Activated T-cell treated with anti-CD3 and anti-CD28 coated beads, Interleukin-2, amount 50 U/mL, for 4 hours (primary cell): Measurements from ENCODE around the gene SNAI3. TPM values are rescaled to one million over a fixed set of nuclear protein-coding genes. Genes with fewer than 3 reads are reported as not detected.

Experiments
- ATAC-seq, 2 donors: fragments of 200-7000 bp; cut with Tn5 transposase; one replicate each; pipeline ENCODE4 v1.10.0; 2021
- DNase-seq: peaks from one replicate; pipeline ENCODE4 v3.0.0-alpha.2; 2020
- H3K27me3 Mint-ChIP-seq: one replicate; pipeline ENCODE4 v1.8.0; 2021; ENCODE audit warnings: low read depth, mixed read lengths
- H3K36me3 Mint-ChIP-seq: one replicate; pipeline ENCODE4 v1.8.0; 2022; ENCODE audit warnings: mixed read lengths; ENCODE audit not compliant: insufficient read depth
- H3K4me1 Mint-ChIP-seq: one replicate; pipeline ENCODE4 v1.8.0; 2021; ENCODE audit warnings: low read depth, mixed read lengths
- H3K4me3 Mint-ChIP-seq: one replicate; pipeline ENCODE4 v1.8.0; 2021; ENCODE audit warnings: mild to moderate bottlenecking, moderate library complexity, mixed read lengths
- H3K9me3 Mint-ChIP-seq: one replicate; pipeline ENCODE4 v1.8.0; 2021; ENCODE audit warnings: mixed read lengths
- total RNA-seq, 3 donors: library from RNA; stranded (reverse); gene quantifications; one replicate each; pipeline ENCODE4 v1.2.1, GENCODE V29; 2021

Gene SNAI3
- total RNA-seq = 1 to 10 TPM in 2 of 3 donors, under 1 TPM in 1; 0.90 to 1.3 (median 1.2) TPM

DNA sequence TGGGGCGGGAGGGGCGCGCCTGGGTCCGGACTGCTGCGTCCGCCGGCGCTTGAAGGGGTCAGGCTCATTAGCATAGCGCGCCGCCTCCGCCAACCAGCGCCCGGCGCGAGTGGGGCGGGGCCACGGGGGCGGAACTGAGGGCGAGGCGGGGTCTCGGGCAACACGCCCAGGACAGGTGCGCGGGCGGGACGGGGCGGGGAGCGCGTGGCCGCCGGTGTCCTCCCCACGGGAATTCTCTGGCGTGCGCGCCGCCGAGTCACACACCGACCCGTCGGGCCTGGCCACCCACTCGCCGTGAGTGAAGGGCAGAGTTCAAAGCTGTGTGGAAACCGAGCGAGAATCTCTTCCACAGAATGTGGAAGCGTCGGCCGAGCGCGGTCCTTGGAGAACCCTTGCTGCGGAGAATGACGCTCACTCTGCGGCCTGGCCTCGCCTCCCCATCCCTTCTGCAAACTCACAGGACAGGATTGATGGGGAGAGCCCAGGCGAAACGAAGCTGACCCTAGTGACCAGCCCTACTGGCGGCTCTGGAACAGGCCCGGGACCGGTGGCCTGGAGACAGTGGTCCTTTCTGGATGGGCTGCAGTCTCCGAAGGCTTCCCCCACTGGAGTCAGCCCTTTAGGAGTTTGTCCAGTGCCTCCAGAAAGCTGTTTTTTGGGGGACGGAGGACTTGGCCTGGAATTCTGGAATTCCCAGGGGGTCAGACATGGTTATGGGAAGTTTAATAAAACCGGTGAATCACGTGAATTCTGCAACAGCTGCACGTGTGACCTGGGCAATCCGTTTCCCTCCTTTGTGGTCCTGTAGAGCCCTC, at the start of gene SNAI3:
Gene SNAI3, minus strand, starts transcription at position 69 of the 815 bp plus-strand sequence. CDS start 101 bp downstream, outside the sequence.
- ATAC-seq (peak; percentile 76 to 79), DNase-seq (peak; percentile 84)
- H3K9me3 Mint-ChIP-seq = no peaks in the 10 kb centered on the region
- H3K4me1 Mint-ChIP-seq = peaks cover 61% of the 10 kb centered on the region
- no peaks in the 10 kb centered on the region for H3K27me3 Mint-ChIP-seq
- H3K36me3 Mint-ChIP-seq = no peaks in the 10 kb centered on the region
- H3K4me3 Mint-ChIP-seq = peak within 1 kb of the TSS; percentile 81

DNA sequence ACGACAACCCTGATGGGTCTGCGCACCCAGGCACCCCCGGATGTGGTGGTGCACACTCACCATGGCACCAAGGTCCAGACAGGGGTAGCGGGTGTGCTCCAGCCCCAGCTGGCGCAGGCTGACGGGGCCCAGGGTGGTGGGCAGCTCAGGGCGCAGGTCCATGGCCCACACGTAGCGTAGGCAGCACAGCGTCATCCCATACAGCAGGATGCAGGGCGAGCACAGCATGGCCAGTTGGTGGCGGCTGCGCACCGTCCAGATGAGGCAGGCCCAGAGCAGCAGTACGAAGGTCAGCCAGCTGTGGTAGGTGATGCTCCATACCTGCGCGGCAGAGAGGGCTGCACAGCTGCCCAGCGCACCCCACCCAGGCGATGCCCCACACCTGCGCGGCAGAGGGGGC, 49.8 kb upstream of the SNAI3 start:
- Mint-ChIP-seq H3K4me3 (no peak overlapping the region), H3K36me3 (peaks cover 9% of the 10 kb centered on the region), H3K4me1 (no peaks in the 10 kb centered on the region), H3K9me3 (no peaks in the 10 kb centered on the region), H3K27me3 (no peaks in the 10 kb centered on the region)
- no peak for ATAC-seq
- no peak for DNase-seq

DNA sequence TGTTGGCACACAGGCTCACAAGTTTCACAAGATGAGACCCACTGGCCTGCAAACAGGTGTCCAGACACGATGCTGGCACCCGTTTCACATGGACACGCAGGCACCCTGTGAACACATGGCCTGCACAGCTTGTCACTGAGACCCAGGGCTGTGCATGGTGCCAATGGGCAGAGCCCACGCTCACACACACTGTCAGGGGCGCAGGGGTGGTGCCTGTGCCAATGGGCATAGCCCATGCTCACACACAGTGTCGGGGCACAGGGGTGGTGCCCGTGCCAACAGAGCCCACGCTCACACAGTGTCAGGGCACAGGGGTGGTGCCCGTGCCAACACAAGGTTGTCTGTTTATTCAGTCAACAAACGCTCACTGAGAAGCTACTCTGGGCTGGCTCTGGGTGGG, 49.3 kb upstream of the SNAI3 start:
- DNase-seq = no peak
- peaks cover 9% of the 10 kb centered on the region for H3K36me3 Mint-ChIP-seq
- H3K27me3 Mint-ChIP-seq = no peaks in the 10 kb centered on the region
- no peaks in the 10 kb centered on the region for H3K4me1 Mint-ChIP-seq
- no peak for ATAC-seq
- no peaks in the 10 kb centered on the region for H3K9me3 Mint-ChIP-seq
- no peak overlapping the region for H3K4me3 Mint-ChIP-seq

- Mint-ChIP-seq H3K36me3 (peaks cover 11% of the 10 kb centered on the region), H3K9me3 (no peaks in the 10 kb centered on the region), H3K4me3 (no peak overlapping the region), H3K4me1 (no peaks in the 10 kb centered on the region), H3K27me3 (no peaks in the 10 kb centered on the region)
- ATAC-seq (no peak), DNase-seq (no peak)
These were observed 48.8 kb upstream of the SNAI3 start for GRCh38 chr16:88735121-88735520.

DNA sequence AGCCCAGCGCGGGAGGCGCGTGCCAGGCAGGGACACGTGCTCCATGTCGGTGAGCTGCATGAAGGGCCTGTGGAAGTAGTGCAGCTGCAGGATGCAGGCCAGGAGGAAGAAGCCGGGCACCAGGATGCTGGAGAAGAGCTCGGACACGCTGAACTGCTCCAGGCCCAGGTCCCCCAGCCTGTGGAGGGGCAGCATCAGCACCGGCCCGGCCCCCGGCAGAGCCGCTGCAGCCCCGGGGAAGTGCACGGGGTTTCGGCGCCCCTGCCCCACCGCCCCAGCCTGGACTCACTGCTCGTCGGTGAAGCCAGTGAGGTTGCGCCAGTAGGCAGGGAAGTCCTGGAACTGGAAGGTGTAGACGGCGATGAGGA, 48.0 kb upstream of the SNAI3 start:
- DNase-seq (no peak), ATAC-seq (no peak)
- Mint-ChIP-seq H3K4me3 (no peak overlapping the region), H3K36me3 (peaks cover 13% of the 10 kb centered on the region), H3K9me3 (no peaks in the 10 kb centered on the region), H3K27me3 (no peaks in the 10 kb centered on the region), H3K4me1 (no peaks in the 10 kb centered on the region)

DNA sequence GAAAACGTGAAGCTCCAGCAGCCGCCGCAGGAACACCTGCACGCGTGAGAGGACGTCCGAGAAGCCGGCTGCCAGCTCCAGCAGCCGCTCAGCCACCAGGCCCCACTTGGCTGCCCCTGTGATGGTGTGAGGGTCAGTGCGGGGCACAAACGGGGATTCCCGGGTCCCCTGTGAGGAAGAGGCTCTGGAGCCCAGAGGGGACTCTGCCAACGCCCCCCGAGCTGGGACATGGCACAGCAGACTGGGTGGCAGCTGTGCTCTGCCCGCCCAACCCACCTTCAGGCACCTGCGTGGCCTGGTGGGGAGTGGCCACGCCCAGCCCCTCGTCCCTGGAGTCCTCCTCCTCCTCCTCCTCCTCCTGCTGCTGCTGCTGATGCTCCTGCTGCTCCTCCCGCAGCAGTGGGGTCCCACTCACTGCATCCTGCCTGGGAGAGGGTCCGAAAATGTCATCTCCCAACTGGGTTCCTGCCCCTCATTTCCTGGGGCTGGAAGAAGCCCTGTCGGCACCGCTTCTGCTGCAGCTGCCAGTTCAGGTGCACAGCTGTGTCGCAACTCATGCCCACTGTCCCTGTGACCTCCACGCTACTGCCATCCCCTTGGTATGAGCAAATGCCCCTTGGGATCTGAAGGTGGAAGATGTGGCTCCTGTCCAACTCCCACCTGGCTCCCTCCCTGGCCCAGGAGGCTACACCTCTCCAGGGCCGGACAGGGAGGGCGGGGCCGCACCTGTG, 47.5 kb upstream of the SNAI3 start:
- Mint-ChIP-seq H3K9me3 (no peaks in the 10 kb centered on the region), H3K4me1 (no peaks in the 10 kb centered on the region), H3K27me3 (no peaks in the 10 kb centered on the region), H3K36me3 (peaks cover 11% of the 10 kb centered on the region), H3K4me3 (no peak overlapping the region)
- no peak for ATAC-seq
- no peak for DNase-seq

- Mint-ChIP-seq H3K4me3 (no peak overlapping the region), H3K4me1 (no peaks in the 10 kb centered on the region), H3K9me3 (no peaks in the 10 kb centered on the region), H3K36me3 (peaks cover 10% of the 10 kb centered on the region), H3K27me3 (no peaks in the 10 kb centered on the region)
- DNase-seq = no peak
- no peak for ATAC-seq
These were observed 46.6 kb upstream of the SNAI3 start for GRCh38 chr16:88732961-88733294.

DNA sequence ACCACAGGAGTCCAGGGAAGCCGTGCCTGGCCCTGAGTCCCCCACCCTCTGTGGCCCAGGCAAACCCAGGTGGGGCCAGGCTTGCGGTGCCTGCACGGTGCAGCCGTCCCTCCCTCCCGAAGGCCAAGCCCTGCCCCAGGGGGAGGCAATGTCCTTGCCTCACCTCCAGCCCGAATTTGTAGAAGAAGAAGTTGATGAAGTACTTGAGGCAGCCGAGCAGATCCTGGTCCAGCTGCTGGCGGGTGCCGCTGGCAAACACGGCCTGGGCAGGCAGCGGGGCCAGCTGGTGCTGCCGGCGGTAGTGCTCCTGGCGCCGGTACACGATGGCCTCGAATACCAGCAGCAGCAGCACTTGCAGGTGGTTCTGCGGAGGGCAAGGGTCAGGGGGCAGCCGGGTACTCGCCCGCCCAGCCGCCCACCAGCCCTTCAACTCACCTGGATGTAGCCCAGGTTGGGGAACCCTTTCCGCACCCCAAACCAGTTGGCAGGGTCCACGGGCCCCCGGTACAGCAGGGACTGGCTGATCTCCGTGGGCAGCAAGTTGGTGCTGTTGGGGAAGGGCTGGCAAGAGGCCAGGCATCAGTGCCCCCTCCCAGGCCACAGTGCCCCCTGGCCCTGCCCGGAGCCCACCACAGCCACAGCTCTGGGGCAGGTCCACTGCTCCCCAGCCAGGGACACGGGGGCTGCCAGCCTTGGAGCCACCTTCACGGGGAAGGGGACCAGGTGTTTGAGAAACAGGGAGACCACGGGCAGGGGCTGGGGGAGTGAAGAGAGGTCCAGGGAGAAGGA, 46.1 kb upstream of the SNAI3 start:
- no peaks in the 10 kb centered on the region for H3K9me3 Mint-ChIP-seq
- DNase-seq (no peak), ATAC-seq (no peak)
- H3K36me3 Mint-ChIP-seq = peaks cover 10% of the 10 kb centered on the region
- no peaks in the 10 kb centered on the region for H3K27me3 Mint-ChIP-seq
- no peak overlapping the region for H3K4me3 Mint-ChIP-seq
- no peaks in the 10 kb centered on the region for H3K4me1 Mint-ChIP-seq

- no peak for ATAC-seq
- H3K36me3 Mint-ChIP-seq = peaks cover 10% of the 10 kb centered on the region
- H3K4me1 Mint-ChIP-seq = no peaks in the 10 kb centered on the region
- H3K9me3 Mint-ChIP-seq = no peaks in the 10 kb centered on the region
- DNase-seq = no peak
- H3K4me3 Mint-ChIP-seq = no peak overlapping the region
- H3K27me3 Mint-ChIP-seq = no peaks in the 10 kb centered on the region
These were observed 45.4 kb upstream of the SNAI3 start for GRCh38 chr16:88731699-88732098.

- DNase-seq (no peak), ATAC-seq (no peak)
- Mint-ChIP-seq H3K9me3 (no peaks in the 10 kb centered on the region), H3K4me1 (no peaks in the 10 kb centered on the region), H3K36me3 (peaks cover 10% of the 10 kb centered on the region), H3K4me3 (no peak overlapping the region), H3K27me3 (no peaks in the 10 kb centered on the region)
These were observed 44.6 kb upstream of the SNAI3 start for GRCh38 chr16:88730632-88731607.

GRCh38 chr16:88727871-88728270, 41.6 kb upstream of the SNAI3 start:
- peaks cover 8% of the 10 kb centered on the region for H3K36me3 Mint-ChIP-seq
- H3K4me3 Mint-ChIP-seq = no peak overlapping the region
- no peaks in the 10 kb centered on the region for H3K27me3 Mint-ChIP-seq
- DNase-seq (no peak), ATAC-seq (no peak)
- H3K9me3 Mint-ChIP-seq = no peaks in the 10 kb centered on the region
- H3K4me1 Mint-ChIP-seq = no peaks in the 10 kb centered on the region

GRCh38 chr16:88726981-88727380, 40.7 kb upstream of the SNAI3 start:
- Mint-ChIP-seq H3K4me1 (no peaks in the 10 kb centered on the region), H3K36me3 (peaks cover 9% of the 10 kb centered on the region), H3K4me3 (no peak overlapping the region), H3K27me3 (no peaks in the 10 kb centered on the region), H3K9me3 (no peaks in the 10 kb centered on the region)
- ATAC-seq (no peak), DNase-seq (no peak)

DNA sequence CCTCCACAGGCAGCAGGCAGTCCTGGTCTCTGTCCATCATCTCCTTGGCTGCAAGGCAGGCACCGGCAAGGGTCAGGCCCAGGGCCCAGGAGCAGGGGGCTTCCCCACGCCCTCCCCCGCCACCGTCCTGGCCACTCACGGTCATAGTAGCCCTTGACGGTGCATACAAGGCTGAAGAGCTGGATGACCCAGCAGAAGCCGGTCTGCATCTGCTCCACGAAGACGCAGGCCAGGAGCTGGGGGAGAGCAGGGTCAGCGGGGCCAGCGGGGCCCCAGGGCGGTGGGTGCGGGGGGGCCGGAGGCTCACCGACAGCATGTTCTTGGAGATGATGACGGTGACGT, 40.1 kb upstream of the SNAI3 start:
- no peaks in the 10 kb centered on the region for H3K27me3 Mint-ChIP-seq
- H3K4me3 Mint-ChIP-seq = no peak overlapping the region
- no peak for DNase-seq
- peaks cover 11% of the 10 kb centered on the region for H3K36me3 Mint-ChIP-seq
- no peaks in the 10 kb centered on the region for H3K9me3 Mint-ChIP-seq
- no peaks in the 10 kb centered on the region for H3K4me1 Mint-ChIP-seq
- no peak for ATAC-seq
